Cardiac muscle cell (in vitro differentiated cells and primary cell): ENCODE results near the gene OR6C65. TPM values are rescaled to one million over a fixed set of nuclear protein-coding genes. Genes with fewer than 3 reads are reported as not detected.
"Not testable (repeated sequence)": the region's sequence is repeated elsewhere in the genome, so short reads cannot be mapped to it uniquely, and the experiment has no call there.

Experiments
- DNase-seq, 2 donors: peaks; one replicate each; pipeline versions ENCODE4 v3.0.0 to v3.0.0-alpha.2; 2010 to 2017; ENCODE audit warnings: low read depth in 1 of 2, low spot score in 1 of 2
- H3K27ac ChIP-seq: fragments of 200-600 bp; sonication (generic); 2 replicates; pipeline ENCODE4 v1.5.1; 2016
- H3K27me3 ChIP-seq: fragments of 200-600 bp; sonication (generic); 2 replicates; pipeline ENCODE4 v1.6.0; 2016; ENCODE audit warnings: control low read depth
- H3K36me3 ChIP-seq: fragments of 200-600 bp; sonication (generic); 2 replicates; pipeline ENCODE4 v1.5.1; 2016; ENCODE audit warnings: control low read depth
- H3K4me1 ChIP-seq: fragments of 200-600 bp; sonication (generic); 2 replicates; pipeline ENCODE4 v1.8.1; 2017; ENCODE audit warnings: low read depth, mild to moderate bottlenecking, mixed run types
- H3K4me3 ChIP-seq: fragments of 200-600 bp; sonication (generic); 2 replicates; pipeline ENCODE4 v1.5.1; 2016; ENCODE audit warnings: mild to moderate bottlenecking
- H3K9me3 ChIP-seq: fragments of 200-600 bp; sonication (generic); 2 replicates; pipeline ENCODE4 v1.5.1; 2017; ENCODE audit warnings: low read depth, mild to moderate bottlenecking, control low read depth
- polyA plus RNA-seq: library from polyadenylated mRNA; unstranded; fragments of >200 nt; fragmentation: Nextera tagmentation; extraction: Ambion mirVana; gene quantifications from 2 replicates; pipeline ENCODE4 v1.2.1, GENCODE V29; 2016
- total RNA-seq: library from RNA; depleted of rRNA; stranded (reverse); fragments of >200 nt; gene quantifications from 2 replicates; pipeline ENCODE4 v1.2.3, GENCODE V29; 2016
- TF ChIP-seq, protein P1 (sequence below): IDR thresholded peaks from 2 replicates; pipeline ENCODE4 v1.5.1; 2012; ENCODE audit warnings: low read depth, mild to moderate bottlenecking, low read length

OR6C65 gene
- total RNA-seq (not detected in 2 replicates), polyA plus RNA-seq (not detected in 2 replicates)

GRCh38 chr12:55400229-55400628, at the start of gene OR6C65:
TSS of gene OR6C65 (plus strand) at chr12:55400529. CDS start at chr12:55400529, 0 bp downstream.
- DNase-seq = no peak
- Histone ChIP-seq H3K4me3 (no peak within 1 kb of the TSS), H3K4me1 (no peaks in the 10 kb centered on the region), H3K9me3 (no peaks in the 10 kb centered on the region), H3K27ac (no peak within 1 kb of the TSS), H3K27me3 (no peaks in the 10 kb centered on the region), H3K36me3 (no peaks in the 10 kb centered on the region)
- TF ChIP-seq, protein P1, sequence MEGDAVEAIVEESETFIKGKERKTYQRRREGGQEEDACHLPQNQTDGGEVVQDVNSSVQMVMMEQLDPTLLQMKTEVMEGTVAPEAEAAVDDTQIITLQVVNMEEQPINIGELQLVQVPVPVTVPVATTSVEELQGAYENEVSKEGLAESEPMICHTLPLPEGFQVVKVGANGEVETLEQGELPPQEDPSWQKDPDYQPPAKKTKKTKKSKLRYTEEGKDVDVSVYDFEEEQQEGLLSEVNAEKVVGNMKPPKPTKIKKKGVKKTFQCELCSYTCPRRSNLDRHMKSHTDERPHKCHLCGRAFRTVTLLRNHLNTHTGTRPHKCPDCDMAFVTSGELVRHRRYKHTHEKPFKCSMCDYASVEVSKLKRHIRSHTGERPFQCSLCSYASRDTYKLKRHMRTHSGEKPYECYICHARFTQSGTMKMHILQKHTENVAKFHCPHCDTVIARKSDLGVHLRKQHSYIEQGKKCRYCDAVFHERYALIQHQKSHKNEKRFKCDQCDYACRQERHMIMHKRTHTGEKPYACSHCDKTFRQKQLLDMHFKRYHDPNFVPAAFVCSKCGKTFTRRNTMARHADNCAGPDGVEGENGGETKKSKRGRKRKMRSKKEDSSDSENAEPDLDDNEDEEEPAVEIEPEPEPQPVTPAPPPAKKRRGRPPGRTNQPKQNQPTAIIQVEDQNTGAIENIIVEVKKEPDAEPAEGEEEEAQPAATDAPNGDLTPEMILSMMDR = no peak

DNA sequence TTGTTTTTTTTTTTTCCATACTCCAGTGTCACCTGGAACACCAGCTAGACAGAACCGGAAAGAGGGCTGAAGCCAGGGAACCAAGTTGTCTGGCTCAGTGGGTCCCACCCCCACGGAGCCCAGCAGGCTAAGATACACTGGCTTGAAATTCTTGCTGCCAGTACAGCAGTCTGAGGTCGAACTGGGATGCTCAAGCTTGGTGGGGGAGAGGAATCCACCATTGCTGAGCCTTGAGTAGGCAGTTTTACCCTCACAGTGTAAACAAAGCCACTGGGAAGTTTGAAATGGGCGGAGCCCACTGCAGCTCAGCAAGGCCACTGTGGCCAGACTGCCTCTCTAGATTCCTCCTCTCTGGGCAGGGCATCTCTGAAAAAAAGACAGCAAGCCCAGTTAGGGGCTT, 45.0 kb upstream of the OR6C65 start:
- not testable (repeated sequence) for DNase-seq

GRCh38 chr12:55362675-55363074, 37.7 kb upstream of the OR6C65 start, which contains the start of gene OR6C75:
TSS of gene OR6C75 (plus strand) at chr12:55362975. CDS start at chr12:55365111, 2,136 bp downstream.
- DNase-seq = no peak
- Histone ChIP-seq H3K4me1 (no peaks in the 10 kb centered on the region), H3K27me3 (no peaks in the 10 kb centered on the region), H3K36me3 (no peaks in the 10 kb centered on the region), H3K4me3 (no peak within 1 kb of the TSS), H3K27ac (no peak within 1 kb of the TSS), H3K9me3 (no peaks in the 10 kb centered on the region)
- TF ChIP-seq, protein P1 = no peak

More for the DNA sequence above, 45.0 kb upstream of the OR6C65 start:
- not testable (repeated sequence) for H3K9me3 ChIP-seq, H3K27me3 ChIP-seq, H3K27ac ChIP-seq, H3K36me3 ChIP-seq, H3K4me1 ChIP-seq, H3K4me3 ChIP-seq

DNA sequence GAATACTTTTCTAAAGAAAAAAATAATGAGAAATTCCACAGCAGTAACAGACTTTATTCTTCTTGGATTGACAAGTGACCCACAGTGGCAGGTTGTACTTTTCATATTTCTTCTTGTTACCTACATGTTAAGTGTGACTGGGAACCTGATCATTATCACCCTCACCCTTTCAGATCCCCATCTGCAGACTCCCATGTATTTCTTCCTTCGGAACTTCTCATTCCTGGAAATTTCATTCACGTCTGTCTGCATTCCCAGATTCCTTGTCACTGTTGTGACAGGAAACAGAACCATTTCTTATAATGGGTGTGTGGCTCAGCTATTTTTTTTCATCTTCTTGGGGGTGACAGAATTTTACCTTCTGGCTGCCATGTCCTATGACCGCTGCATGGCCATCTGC, 35.2 kb upstream of the OR6C65 start:
- Histone ChIP-seq H3K36me3 (no peaks in the 10 kb centered on the region), H3K4me3 (no peak overlapping the region), H3K27me3 (no peaks in the 10 kb centered on the region), H3K27ac (no peak overlapping the region), H3K4me1 (no peaks in the 10 kb centered on the region), H3K9me3 (no peaks in the 10 kb centered on the region)
- TF ChIP-seq, protein P1 = no peak
- no peak for DNase-seq

DNA sequence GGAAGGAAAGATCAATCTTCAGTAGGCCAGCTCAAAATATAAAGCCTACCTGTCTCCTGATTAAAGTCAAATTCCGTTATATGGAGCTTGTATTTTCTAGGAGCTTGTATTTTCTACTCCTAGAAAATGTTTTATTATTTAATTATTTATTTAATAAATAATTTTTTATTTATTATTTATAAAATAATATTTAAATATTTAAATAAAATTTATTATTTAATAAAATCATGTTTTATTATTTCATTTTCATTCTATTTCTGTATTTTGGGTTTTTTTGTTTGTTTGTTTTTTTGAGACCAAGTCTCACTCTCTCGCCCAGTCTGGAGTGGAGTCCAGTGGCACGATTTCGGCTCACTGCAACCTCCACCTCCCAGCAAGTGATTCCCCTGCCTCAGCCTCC, 27.8 kb upstream of the OR6C65 start:
- TF ChIP-seq, protein P1 = no peak

GRCh38 chr12:55385891-55386290, 14.4 kb upstream of the OR6C65 start:
- Histone ChIP-seq H3K4me1 (no peaks in the 10 kb centered on the region), H3K36me3 (no peaks in the 10 kb centered on the region), H3K9me3 (no peaks in the 10 kb centered on the region), H3K27ac (no peak overlapping the region), H3K4me3 (no peak overlapping the region), H3K27me3 (no peaks in the 10 kb centered on the region)
- no peak for DNase-seq
- TF ChIP-seq, protein P1 = no peak

More for the DNA sequence above, 27.8 kb upstream of the OR6C65 start:
- Histone ChIP-seq H3K9me3 (no peaks in the 10 kb centered on the region), H3K4me1 (no peaks in the 10 kb centered on the region), H3K27ac (no peak overlapping the region), H3K36me3 (no peaks in the 10 kb centered on the region), H3K4me3 (no peak overlapping the region), H3K27me3 (no peaks in the 10 kb centered on the region)
- no peak for DNase-seq
